ENCODE data around the gene ATP1A2.

ATP1A2 gene

DNA sequence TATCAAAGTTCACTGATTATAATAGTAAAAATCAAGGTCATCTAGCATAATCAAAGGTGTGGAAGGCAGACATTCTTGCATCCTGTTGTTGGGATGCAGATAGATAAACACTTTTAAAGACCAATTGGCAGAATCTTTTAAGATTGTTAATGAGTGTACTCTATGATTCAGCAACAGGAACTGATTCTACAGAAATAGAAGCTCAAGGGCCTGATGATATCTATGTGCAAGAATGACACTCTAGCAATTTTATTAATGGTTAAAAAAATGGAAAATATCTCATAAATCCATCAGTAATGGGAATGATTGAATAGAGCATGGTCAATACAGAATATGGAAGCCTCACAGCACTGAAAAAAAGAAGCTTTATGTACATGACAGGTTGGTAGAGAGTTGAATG lies 33.7 kb downstream of the ATP1A2 start:
- no peaks in the 10 kb centered on the region for H3K36me3 ChIP-seq (ENCODE audit: control insufficient read depth in 2 of 2, insufficient read depth in 2 of 2, low read length in 2 of 2)
- no peak overlapping the region for H3K27ac ChIP-seq (ENCODE audit: low read length)
- no peaks in the 10 kb centered on the region for H3K27me3 ChIP-seq (ENCODE audit: control insufficient read depth in 1 of 2, insufficient read depth in 2 of 2, low read length in 2 of 2)
- no peaks in the 10 kb centered on the region for H3K9me3 ChIP-seq (ENCODE audit: control insufficient read depth in 2 of 2, low read length in 2 of 2)
- no peaks in the 10 kb centered on the region for H3K4me1 ChIP-seq (ENCODE audit: control insufficient read depth, insufficient read depth, low read length)
- H3K4me3 ChIP-seq (ENCODE audit: low read length in 2 of 2): no peak overlapping the region
- no peak overlapping the region for H3K9ac ChIP-seq (ENCODE audit: low read length in 2 of 2)

DNA sequence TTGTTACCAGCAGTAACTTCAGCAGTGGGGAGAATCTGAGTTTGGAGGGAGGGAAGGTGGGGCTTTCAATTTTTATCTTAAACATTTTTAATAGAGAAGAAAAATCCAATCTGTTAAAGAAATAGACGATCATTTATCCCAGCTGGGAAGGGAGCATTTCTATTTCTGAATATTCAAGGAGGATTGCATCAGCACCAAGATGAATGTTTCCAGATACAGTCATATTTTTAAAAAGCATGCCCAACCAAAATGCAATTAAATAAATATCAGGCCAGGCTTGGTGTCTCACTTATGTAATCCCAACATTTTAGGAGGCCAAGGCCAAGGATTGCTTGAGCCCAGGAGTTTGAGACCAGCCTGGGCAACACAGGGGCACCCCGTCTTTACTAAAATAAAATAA lies 34.2 kb downstream of the ATP1A2 start:
- H3K27ac ChIP-seq (ENCODE audit: low read length): no peak overlapping the region
- no peaks in the 10 kb centered on the region for H3K27me3 ChIP-seq (ENCODE audit: control insufficient read depth in 1 of 2, insufficient read depth in 2 of 2, low read length in 2 of 2)
- H3K4me3 ChIP-seq (ENCODE audit: low read length in 2 of 2): no peak overlapping the region
- H3K4me1 ChIP-seq (ENCODE audit: control insufficient read depth, insufficient read depth, low read length): no peaks in the 10 kb centered on the region
- no peaks in the 10 kb centered on the region for H3K36me3 ChIP-seq (ENCODE audit: control insufficient read depth in 2 of 2, insufficient read depth in 2 of 2, low read length in 2 of 2)
- H3K9ac ChIP-seq (ENCODE audit: low read length in 2 of 2): no peak overlapping the region
- no peaks in the 10 kb centered on the region for H3K9me3 ChIP-seq (ENCODE audit: control insufficient read depth in 2 of 2, low read length in 2 of 2)

DNA sequence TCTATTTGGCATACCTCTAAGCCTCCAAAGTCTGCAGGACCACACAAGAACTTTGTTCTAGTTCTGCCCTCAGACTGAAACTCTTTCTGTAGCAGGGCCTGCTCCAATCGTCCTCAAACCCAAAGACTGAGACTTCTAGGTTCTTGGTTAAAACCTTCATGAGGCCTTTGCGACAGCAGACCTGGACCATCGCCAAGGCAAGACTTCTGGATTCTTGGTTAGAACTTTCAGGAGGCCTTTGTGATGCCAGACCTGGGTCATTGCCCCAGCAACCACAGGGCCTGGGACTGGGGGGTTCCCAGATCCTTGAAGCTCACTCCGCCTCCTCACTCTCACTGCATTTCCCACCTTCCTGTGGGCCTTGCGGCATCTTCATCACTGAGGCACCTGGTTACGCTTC lies 35.7 kb downstream of the ATP1A2 start, which contains the start of gene ATP1A4:
TSS of gene ATP1A4 (plus strand) at position 301 of the 400 bp plus-strand sequence. CDS start 438 bp downstream, outside the sequence.
- H3K4me3 ChIP-seq (ENCODE audit: low read length in 2 of 2): no peak within 1 kb of the TSS
- no peak within 1 kb of the TSS for H3K9ac ChIP-seq (ENCODE audit: low read length in 2 of 2)
- no peak within 1 kb of the TSS for H3K27ac ChIP-seq (ENCODE audit: low read length)
- no peaks in the 10 kb centered on the region for H3K4me1 ChIP-seq (ENCODE audit: control insufficient read depth, insufficient read depth, low read length)
- H3K36me3 ChIP-seq (ENCODE audit: control insufficient read depth in 2 of 2, insufficient read depth in 2 of 2, low read length in 2 of 2): no peaks in the 10 kb centered on the region
- H3K9me3 ChIP-seq (ENCODE audit: control insufficient read depth in 2 of 2, low read length in 2 of 2): no peaks in the 10 kb centered on the region
- H3K27me3 ChIP-seq (ENCODE audit: control insufficient read depth in 1 of 2, insufficient read depth in 2 of 2, low read length in 2 of 2): no peaks in the 10 kb centered on the region

- Histone ChIP-seq H3K4me1 (ENCODE audit: control insufficient read depth, insufficient read depth, low read length) (no peaks in the 10 kb centered on the region), H3K4me3 (ENCODE audit: low read length in 2 of 2) (no peak overlapping the region), H3K9me3 (ENCODE audit: control insufficient read depth in 2 of 2, low read length in 2 of 2) (no peaks in the 10 kb centered on the region), H3K27me3 (ENCODE audit: control insufficient read depth in 1 of 2, insufficient read depth in 2 of 2, low read length in 2 of 2) (no peaks in the 10 kb centered on the region), H3K36me3 (ENCODE audit: control insufficient read depth in 2 of 2, insufficient read depth in 2 of 2, low read length in 2 of 2) (no peaks in the 10 kb centered on the region), H3K9ac (ENCODE audit: low read length in 2 of 2) (no peak overlapping the region), H3K27ac (ENCODE audit: low read length) (no peak overlapping the region)
Observed at GRCh38 chr1:160154790-160155189, 39.2 kb downstream of the ATP1A2 start.

DNA sequence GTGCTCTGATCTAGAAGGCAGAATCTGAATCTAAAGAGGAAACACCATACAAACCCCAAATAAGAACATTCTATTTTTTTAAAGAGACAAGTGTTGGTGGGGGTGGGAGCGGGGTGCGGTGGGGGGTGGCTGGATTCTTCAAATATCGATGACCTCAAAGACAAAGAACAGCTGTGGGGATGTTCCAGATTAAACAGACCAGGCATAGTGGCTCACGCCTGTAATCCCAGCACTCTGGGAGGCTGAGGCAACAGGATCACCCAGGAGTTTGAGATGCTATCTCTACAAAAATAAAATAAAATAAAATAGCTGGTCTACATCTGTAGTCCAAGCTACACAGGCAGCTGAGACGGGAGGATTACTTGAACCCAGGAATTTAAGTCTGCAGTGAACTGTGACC lies 40.8 kb downstream of the ATP1A2 start:
- Histone ChIP-seq H3K27me3 (ENCODE audit: control insufficient read depth in 1 of 2, insufficient read depth in 2 of 2, low read length in 2 of 2) (no peaks in the 10 kb centered on the region), H3K4me3 (ENCODE audit: low read length in 2 of 2) (no peak overlapping the region), H3K36me3 (ENCODE audit: control insufficient read depth in 2 of 2, insufficient read depth in 2 of 2, low read length in 2 of 2) (no peaks in the 10 kb centered on the region), H3K27ac (ENCODE audit: low read length) (no peak overlapping the region), H3K9ac (ENCODE audit: low read length in 2 of 2) (no peak overlapping the region), H3K9me3 (ENCODE audit: control insufficient read depth in 2 of 2, low read length in 2 of 2) (no peaks in the 10 kb centered on the region), H3K4me1 (ENCODE audit: control insufficient read depth, insufficient read depth, low read length) (no peaks in the 10 kb centered on the region)

GRCh38 chr1:160157174-160157573 lies 41.6 kb downstream of the ATP1A2 start:
- H3K9ac ChIP-seq (ENCODE audit: low read length in 2 of 2): no peak overlapping the region
- no peak overlapping the region for H3K27ac ChIP-seq (ENCODE audit: low read length)
- no peak overlapping the region for H3K4me3 ChIP-seq (ENCODE audit: low read length in 2 of 2)
- no peaks in the 10 kb centered on the region for H3K36me3 ChIP-seq (ENCODE audit: control insufficient read depth in 2 of 2, insufficient read depth in 2 of 2, low read length in 2 of 2)
- no peaks in the 10 kb centered on the region for H3K27me3 ChIP-seq (ENCODE audit: control insufficient read depth in 1 of 2, insufficient read depth in 2 of 2, low read length in 2 of 2)
- no peaks in the 10 kb centered on the region for H3K4me1 ChIP-seq (ENCODE audit: control insufficient read depth, insufficient read depth, low read length)
- H3K9me3 ChIP-seq (ENCODE audit: control insufficient read depth in 2 of 2, low read length in 2 of 2): no peaks in the 10 kb centered on the region

DNA sequence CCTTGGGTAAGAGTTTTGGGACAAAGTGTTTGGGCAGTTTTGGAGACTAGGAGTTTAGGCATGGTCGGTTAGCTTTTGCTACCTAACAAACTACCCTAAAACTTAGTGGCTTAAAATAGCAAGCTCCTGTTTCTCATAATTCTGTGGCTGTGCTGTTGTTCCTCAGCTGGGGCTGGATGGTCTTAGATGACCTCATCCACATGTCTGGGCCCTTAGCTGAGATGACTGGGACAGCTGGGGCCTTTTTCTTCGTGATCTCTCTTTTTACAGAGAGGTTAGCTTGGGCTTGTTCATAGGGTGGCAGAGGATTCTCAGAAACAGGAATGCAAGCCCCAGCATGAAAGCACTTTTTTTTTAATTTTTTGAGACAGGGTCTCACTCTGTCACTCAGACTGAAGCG lies 42.5 kb downstream of the ATP1A2 start:
- Histone ChIP-seq H3K27me3 (ENCODE audit: control insufficient read depth in 1 of 2, insufficient read depth in 2 of 2, low read length in 2 of 2) (no peaks in the 10 kb centered on the region), H3K4me1 (ENCODE audit: control insufficient read depth, insufficient read depth, low read length) (no peaks in the 10 kb centered on the region), H3K36me3 (ENCODE audit: control insufficient read depth in 2 of 2, insufficient read depth in 2 of 2, low read length in 2 of 2) (no peaks in the 10 kb centered on the region), H3K4me3 (ENCODE audit: low read length in 2 of 2) (no peak overlapping the region), H3K9me3 (ENCODE audit: control insufficient read depth in 2 of 2, low read length in 2 of 2) (no peaks in the 10 kb centered on the region), H3K27ac (ENCODE audit: low read length) (no peak overlapping the region), H3K9ac (ENCODE audit: low read length in 2 of 2) (no peak overlapping the region)

DNA sequence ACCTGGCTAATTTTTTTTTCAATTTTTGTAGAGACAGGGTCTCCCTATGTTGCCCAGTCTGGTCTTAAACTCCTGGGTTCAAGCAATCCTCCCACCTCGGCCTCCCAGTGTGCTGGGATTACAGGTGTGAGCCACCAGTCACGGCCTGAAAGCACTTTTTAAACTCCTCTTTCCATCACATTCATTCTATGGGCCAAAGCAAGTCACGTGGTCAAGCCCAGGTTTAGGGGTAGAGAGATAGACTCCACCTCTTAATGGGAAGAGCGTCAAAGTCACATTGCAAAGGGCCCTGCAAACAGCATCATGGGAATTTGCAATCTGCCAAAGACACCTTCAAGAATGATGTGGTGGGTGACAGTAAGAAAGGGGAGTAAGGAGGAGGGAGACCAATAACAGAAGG lies 43.0 kb downstream of the ATP1A2 start:
- Histone ChIP-seq H3K4me1 (ENCODE audit: control insufficient read depth, insufficient read depth, low read length) (no peaks in the 10 kb centered on the region), H3K27me3 (ENCODE audit: control insufficient read depth in 1 of 2, insufficient read depth in 2 of 2, low read length in 2 of 2) (no peaks in the 10 kb centered on the region), H3K4me3 (ENCODE audit: low read length in 2 of 2) (no peak overlapping the region), H3K9me3 (ENCODE audit: control insufficient read depth in 2 of 2, low read length in 2 of 2) (no peaks in the 10 kb centered on the region), H3K36me3 (ENCODE audit: control insufficient read depth in 2 of 2, insufficient read depth in 2 of 2, low read length in 2 of 2) (no peaks in the 10 kb centered on the region), H3K9ac (ENCODE audit: low read length in 2 of 2) (no peak overlapping the region), H3K27ac (ENCODE audit: low read length) (no peak overlapping the region)

- no peaks in the 10 kb centered on the region for H3K9me3 ChIP-seq (ENCODE audit: control insufficient read depth in 2 of 2, low read length in 2 of 2)
- no peaks in the 10 kb centered on the region for H3K4me1 ChIP-seq (ENCODE audit: control insufficient read depth, insufficient read depth, low read length)
- H3K9ac ChIP-seq (ENCODE audit: low read length in 2 of 2): no peak overlapping the region
- H3K36me3 ChIP-seq (ENCODE audit: control insufficient read depth in 2 of 2, insufficient read depth in 2 of 2, low read length in 2 of 2): no peaks in the 10 kb centered on the region
- no peak overlapping the region for H3K27ac ChIP-seq (ENCODE audit: low read length)
- H3K27me3 ChIP-seq (ENCODE audit: control insufficient read depth in 1 of 2, insufficient read depth in 2 of 2, low read length in 2 of 2): no peaks in the 10 kb centered on the region
- H3K4me3 ChIP-seq (ENCODE audit: low read length in 2 of 2): no peak overlapping the region
Observed at GRCh38 chr1:160159846-160160245, 44.3 kb downstream of the ATP1A2 start.

DNA sequence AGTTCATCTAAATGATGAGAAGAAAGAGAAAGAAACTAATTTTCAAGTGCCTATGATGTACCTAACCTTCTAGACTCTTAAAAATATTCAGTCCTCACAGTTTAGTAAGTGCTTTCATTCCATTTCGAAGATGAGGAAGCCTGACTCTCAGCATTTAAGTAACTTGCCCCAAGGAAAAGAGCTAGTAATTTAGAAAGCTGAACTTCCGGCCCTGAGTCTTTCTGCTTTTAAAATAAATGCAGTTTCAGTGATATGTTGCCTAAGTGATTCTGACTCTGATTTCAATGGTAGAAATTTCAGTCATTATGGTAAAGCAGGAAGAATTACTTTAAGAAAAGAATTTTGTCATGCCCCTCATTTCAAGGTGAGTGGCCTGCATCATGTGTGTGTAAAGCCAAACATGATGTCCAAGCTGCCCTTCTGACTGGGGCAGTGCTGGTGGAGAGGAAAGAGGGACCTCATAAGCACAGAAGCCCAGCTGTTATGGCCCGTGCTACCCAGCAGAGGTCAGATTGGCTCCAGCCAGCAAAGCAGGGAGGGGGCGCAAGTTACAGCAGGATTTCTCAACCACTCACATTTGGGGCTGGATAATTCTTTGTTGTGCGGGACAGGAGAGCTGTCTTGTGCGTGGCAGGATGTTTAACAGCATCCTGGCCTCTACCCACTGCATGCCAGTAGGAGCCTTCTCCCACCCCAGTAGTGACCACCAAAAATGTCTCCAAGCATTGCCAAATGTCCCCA lies 46.6 kb downstream of the ATP1A2 start:
- Histone ChIP-seq H3K9ac (ENCODE audit: low read length in 2 of 2) (no peak overlapping the region), H3K27me3 (ENCODE audit: control insufficient read depth in 1 of 2, insufficient read depth in 2 of 2, low read length in 2 of 2) (no peaks in the 10 kb centered on the region), H3K4me1 (ENCODE audit: control insufficient read depth, insufficient read depth, low read length) (no peaks in the 10 kb centered on the region), H3K4me3 (ENCODE audit: low read length in 2 of 2) (no peak overlapping the region), H3K36me3 (ENCODE audit: control insufficient read depth in 2 of 2, insufficient read depth in 2 of 2, low read length in 2 of 2) (no peaks in the 10 kb centered on the region), H3K27ac (ENCODE audit: low read length) (no peak overlapping the region), H3K9me3 (ENCODE audit: control insufficient read depth in 2 of 2, low read length in 2 of 2) (no peaks in the 10 kb centered on the region)

DNA sequence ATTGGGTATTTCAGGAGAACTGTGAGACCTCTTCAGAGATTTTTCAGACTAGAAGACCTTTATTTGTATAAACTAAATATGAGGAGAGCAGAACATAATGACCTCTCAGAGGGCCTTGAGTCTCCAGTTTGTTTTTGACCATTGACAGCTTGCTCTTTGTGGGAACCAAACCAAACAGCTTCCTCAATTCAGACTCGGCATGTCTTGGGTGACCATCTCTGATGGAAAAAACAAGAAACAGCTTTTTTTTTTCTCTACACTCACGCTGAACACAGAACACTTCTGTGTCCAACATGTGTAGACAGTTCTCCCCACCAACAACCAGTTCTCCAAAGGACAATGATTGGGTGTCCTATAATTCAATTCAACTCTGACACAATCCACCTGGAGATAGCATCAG lies 47.4 kb downstream of the ATP1A2 start:
- Histone ChIP-seq H3K36me3 (ENCODE audit: control insufficient read depth in 2 of 2, insufficient read depth in 2 of 2, low read length in 2 of 2) (no peaks in the 10 kb centered on the region), H3K27me3 (ENCODE audit: control insufficient read depth in 1 of 2, insufficient read depth in 2 of 2, low read length in 2 of 2) (no peaks in the 10 kb centered on the region), H3K4me1 (ENCODE audit: control insufficient read depth, insufficient read depth, low read length) (no peaks in the 10 kb centered on the region), H3K9ac (ENCODE audit: low read length in 2 of 2) (no peak overlapping the region), H3K27ac (ENCODE audit: low read length) (no peak overlapping the region), H3K4me3 (ENCODE audit: low read length in 2 of 2) (no peak overlapping the region), H3K9me3 (ENCODE audit: control insufficient read depth in 2 of 2, low read length in 2 of 2) (no peaks in the 10 kb centered on the region)

Data from stomach smooth muscle (tissue), 2 donors.